Loucy (cell line): ENCODE results near the gene EVC.
"Not testable (repeated sequence)": the region's sequence is repeated elsewhere in the genome, so short reads cannot be mapped to it uniquely, and the experiment has no call there.

Experiments used
- H2AFZ ChIP-seq: fragments of 200-600 bp; sonication (generic); 2 replicates; pipeline ENCODE4 v1.6.0; 2016; ENCODE audit warnings: antibody characterized with exemption, mild to moderate bottlenecking, low read length, moderate library complexity
- H3F3A ChIP-seq: fragments of 200-600 bp; 2 replicates; pipeline ENCODE4 v1.6.0; 2016; ENCODE audit warnings: antibody characterized with exemption, low read depth, mild to moderate bottlenecking
- H3K27me3 ChIP-seq: fragments of 200-600 bp; sonication (generic); 2 replicates; pipeline ENCODE4 v1.6.1; 2014; ENCODE audit warnings: low read length, mild to moderate bottlenecking; ENCODE audit not compliant: insufficient read depth, poor library complexity, severe bottlenecking
- H3K36me3 ChIP-seq: fragments of 200-600 bp; sonication (generic); 2 replicates; pipeline ENCODE4 v1.6.1; 2016; ENCODE audit warnings: low read length; ENCODE audit not compliant: insufficient read depth
- H3K4me1 ChIP-seq: fragments of 200-600 bp; sonication (generic); 2 replicates; pipeline ENCODE4 v1.5.1; 2014; ENCODE audit warnings: low read length, mild to moderate bottlenecking; ENCODE audit not compliant: insufficient read depth, poor library complexity, severe bottlenecking
- H3K4me2 ChIP-seq: fragments of 200-600 bp; sonication (generic); 2 replicates; pipeline ENCODE4 v1.6.0; 2014; ENCODE audit warnings: antibody characterized with exemption, low read length, low read depth, mild to moderate bottlenecking; ENCODE audit not compliant: poor library complexity, severe bottlenecking
- H3K4me3 ChIP-seq: fragments of 200-600 bp; sonication (generic); 2 replicates; pipeline ENCODE4 v1.5.1; 2014; ENCODE audit warnings: low read length, mild to moderate bottlenecking, mixed read lengths; ENCODE audit not compliant: poor library complexity, severe bottlenecking
- H3K79me2 ChIP-seq: fragments of 200-600 bp; sonication (generic); 2 replicates; pipeline ENCODE4 v1.6.1; 2014; ENCODE audit warnings: low read length; ENCODE audit not compliant: insufficient read depth
- H3K9ac ChIP-seq: fragments of 200-600 bp; sonication (generic); 2 replicates; pipeline ENCODE4 v1.6.0; 2014; ENCODE audit warnings: mild to moderate bottlenecking, low read depth, low read length, moderate library complexity; ENCODE audit not compliant: poor library complexity, severe bottlenecking
- H3K9me2 ChIP-seq: fragments of 200-600 bp; sonication (generic); replicated peaks from 2 replicates; pipeline ENCODE4 v1.6.1; 2016; ENCODE audit warnings: low read depth, low read length, mixed read lengths
- H3K9me3 ChIP-seq: fragments of 200-600 bp; sonication (generic); 2 replicates; pipeline ENCODE4 v1.6.1; 2014; ENCODE audit warnings: mild to moderate bottlenecking, antibody characterized with exemption, low read length, low read depth; ENCODE audit not compliant: insufficient read depth
- H4K20me1 ChIP-seq: fragments of 200-600 bp; sonication (generic); 2 replicates; pipeline ENCODE4 v1.6.0; 2014; ENCODE audit warnings: antibody characterized with exemption, low read length, mild to moderate bottlenecking; ENCODE audit not compliant: insufficient read depth, poor library complexity, severe bottlenecking
- CTCF ChIP-seq: fragments of 200-600 bp; sonication (generic); conservative IDR thresholded peaks from 2 replicates; pipeline ENCODE4 v1.5.1; 2014; ENCODE audit warnings: mild to moderate bottlenecking, antibody characterized with exemption, low read length
- EZH2phosphoT487 ChIP-seq: fragments of 200-600 bp; IDR thresholded peaks from 2 replicates; pipeline ENCODE4 v1.6.1; 2018; ENCODE audit warnings: antibody characterized with exemption, mild to moderate bottlenecking, moderate library complexity, borderline replicate concordance

EVC gene

GRCh38 chr4:5722328-5722727 lies 11.3 kb downstream of the EVC start:
- Histone ChIP-seq H3K9ac (no peak overlapping the region), H3K4me1 (no peaks in the 10 kb centered on the region), H3K79me2 (no peaks in the 10 kb centered on the region), H3K27me3 (no peaks in the 10 kb centered on the region), H3K4me2 (no peak overlapping the region), H3F3A (no peaks in the 10 kb centered on the region), H3K9me2 (no peaks in the 10 kb centered on the region), H2AFZ (no peak overlapping the region), H4K20me1 (no peaks in the 10 kb centered on the region), H3K36me3 (no peaks in the 10 kb centered on the region), H3K4me3 (no peak overlapping the region), H3K9me3 (no peaks in the 10 kb centered on the region)
- no peak for TF ChIP-seq CTCF

GRCh38 chr4:5724377-5724776 lies 13.4 kb downstream of the EVC start:
- Histone ChIP-seq H3K27me3 (no peaks in the 10 kb centered on the region), H3K4me2 (no peak overlapping the region), H3K36me3 (no peaks in the 10 kb centered on the region), H3K9me3 (no peaks in the 10 kb centered on the region; the same call in 1 of the 2 replicates), H3K4me1 (no peaks in the 10 kb centered on the region), H3K4me3 (no peak overlapping the region), H3K9me2 (no peaks in the 10 kb centered on the region), H4K20me1 (no peaks in the 10 kb centered on the region), H3K79me2 (no peaks in the 10 kb centered on the region), H3F3A (no peaks in the 10 kb centered on the region), H3K9ac (no peak overlapping the region), H2AFZ (no peak overlapping the region)
- TF ChIP-seq CTCF (no peak), EZH2phosphoT487 (no peak)

- not testable (repeated sequence) for H3K9me2 ChIP-seq, H2AFZ ChIP-seq, H3K9ac ChIP-seq, H3K4me1 ChIP-seq, H3K36me3 ChIP-seq, H3F3A ChIP-seq, H3K27me3 ChIP-seq, H3K4me2 ChIP-seq, H3K79me2 ChIP-seq, H3K9me3 ChIP-seq, H3K4me3 ChIP-seq, H4K20me1 ChIP-seq
Measured at GRCh38 chr4:5728412-5728811, 17.4 kb downstream of the EVC start.

- Histone ChIP-seq H3K4me2 (no peak overlapping the region), H3K4me3 (no peak overlapping the region), H3K9me2 (no peaks in the 10 kb centered on the region), H3F3A (no peaks in the 10 kb centered on the region), H3K9ac (no peak overlapping the region), H3K36me3 (no peaks in the 10 kb centered on the region), H3K4me1 (no peaks in the 10 kb centered on the region), H3K9me3 (no peaks in the 10 kb centered on the region; the same call in 1 of the 2 replicates), H3K79me2 (no peaks in the 10 kb centered on the region), H3K27me3 (no peaks in the 10 kb centered on the region), H2AFZ (no peak overlapping the region), H4K20me1 (no peaks in the 10 kb centered on the region)
- TF ChIP-seq EZH2phosphoT487 (no peak), CTCF (no peak)
Measured at GRCh38 chr4:5730436-5730835, 19.4 kb downstream of the EVC start.
